Mammary epithelial cell (primary cell): ENCODE data around the gene CALN1.

Source experiments
- EZH2 ChIP-seq: IDR thresholded peaks from 2 replicates; pipeline ENCODE4 v1.6.1; 2012; ENCODE audit warnings: low read length, inconsistent platforms, borderline replicate concordance
- TF ChIP-seq, protein P1 (sequence below), 2 donors: IDR thresholded peaks in 1 of 2; conservative IDR thresholded peaks in 1 of 2; 2 replicates each; pipeline ENCODE4 v1.5.1; 2011 to 2012; ENCODE audit warnings: inconsistent platforms in 2 of 2, low read length in 2 of 2, mild to moderate bottlenecking in 2 of 2, control low read depth in 1 of 2, low read depth in 1 of 2; ENCODE audit not compliant: insufficient read depth in 1 of 2; ENCODE audit errors: extremely low read depth in 1 of 2

DNA sequence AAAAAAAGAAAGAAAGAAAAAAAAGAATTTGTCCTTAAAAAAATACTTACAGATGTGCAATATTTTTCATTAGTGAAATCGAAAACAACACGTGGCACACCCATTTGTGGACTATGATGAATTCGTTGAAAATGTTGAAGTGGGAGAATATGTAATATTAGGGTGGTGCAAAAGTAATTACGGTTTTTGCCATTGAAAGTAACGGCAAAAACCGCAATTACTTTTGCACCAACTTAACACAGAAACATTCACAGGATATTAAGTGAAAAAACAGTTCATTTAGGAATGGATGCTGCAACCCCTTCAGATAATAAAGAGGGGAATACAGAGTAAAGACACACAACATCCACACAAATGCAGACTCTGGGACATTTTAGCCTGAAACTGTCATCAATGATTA lies 96.0 kb downstream of the CALN1 start:
- TF ChIP-seq EZH2 = no peak
- TF ChIP-seq, protein P1, sequence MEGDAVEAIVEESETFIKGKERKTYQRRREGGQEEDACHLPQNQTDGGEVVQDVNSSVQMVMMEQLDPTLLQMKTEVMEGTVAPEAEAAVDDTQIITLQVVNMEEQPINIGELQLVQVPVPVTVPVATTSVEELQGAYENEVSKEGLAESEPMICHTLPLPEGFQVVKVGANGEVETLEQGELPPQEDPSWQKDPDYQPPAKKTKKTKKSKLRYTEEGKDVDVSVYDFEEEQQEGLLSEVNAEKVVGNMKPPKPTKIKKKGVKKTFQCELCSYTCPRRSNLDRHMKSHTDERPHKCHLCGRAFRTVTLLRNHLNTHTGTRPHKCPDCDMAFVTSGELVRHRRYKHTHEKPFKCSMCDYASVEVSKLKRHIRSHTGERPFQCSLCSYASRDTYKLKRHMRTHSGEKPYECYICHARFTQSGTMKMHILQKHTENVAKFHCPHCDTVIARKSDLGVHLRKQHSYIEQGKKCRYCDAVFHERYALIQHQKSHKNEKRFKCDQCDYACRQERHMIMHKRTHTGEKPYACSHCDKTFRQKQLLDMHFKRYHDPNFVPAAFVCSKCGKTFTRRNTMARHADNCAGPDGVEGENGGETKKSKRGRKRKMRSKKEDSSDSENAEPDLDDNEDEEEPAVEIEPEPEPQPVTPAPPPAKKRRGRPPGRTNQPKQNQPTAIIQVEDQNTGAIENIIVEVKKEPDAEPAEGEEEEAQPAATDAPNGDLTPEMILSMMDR (conservative IDR thresholded peaks at IDR 0.05 in 1 of 2, IDR thresholded peaks at IDR 0.05 in 1 of 2; ENCODE audit: extremely low read depth in 1 of 2, insufficient read depth in 1 of 2, low read depth in 1 of 2, low read length in 2 of 2) = no peak
